G401 (cell line): ENCODE measurements around the gene CLASP1. TPM values are rescaled to one million over a fixed set of nuclear protein-coding genes. Genes with fewer than 3 reads are reported as not detected.
"Not testable (repeated sequence)": the region's sequence is repeated elsewhere in the genome, so short reads cannot be mapped to it uniquely, and the experiment has no call there.

Source experiments
- DNase-seq: peaks from one replicate; pipeline ENCODE4 v3.0.0-alpha.2; 2015; ENCODE audit warnings: low spot score
- in situ Hi-C: cut with HindIII; loops from 2 replicates; pipeline ENCODE4 v1.10.0; 2016; ENCODE audit warnings: low sequenced_read_pairs, mixed read lengths
- total RNA-seq: library from RNA; depleted of rRNA; stranded (reverse); fragments of >200 nt; shearing (Covaris generic); gene quantifications from 2 replicates; pipeline ENCODE4 v1.2.3, GENCODE V29; 2014

Gene CLASP1
- total RNA-seq, 1 experiment from 2014 or later: 22.0 TPM

- in situ Hi-C loops: no loop called here
Measured at GRCh38 chr2:121595012-121595891, 54.0 kb downstream of the CLASP1 start.

GRCh38 chr2:121591199-121591598, 58.1 kb downstream of the CLASP1 start:
- no peak for DNase-seq
- in situ Hi-C loops: no loop called here

More at GRCh38 chr2:121595012-121595891, 54.0 kb downstream of the CLASP1 start:
- no peak for DNase-seq

- DNase-seq: no peak
- in situ Hi-C loops: no loop called here
Measured at GRCh38 chr2:121588357-121588756, 60.9 kb downstream of the CLASP1 start.

GRCh38 chr2:121587131-121587530, 62.1 kb downstream of the CLASP1 start:
- no peak for DNase-seq
- in situ Hi-C loops: no loop called here

GRCh38 chr2:121584741-121585140, 64.5 kb downstream of the CLASP1 start:
- no peak for DNase-seq
- in situ Hi-C loops: no loop called here

GRCh38 chr2:121583555-121583954, 65.7 kb downstream of the CLASP1 start:
- in situ Hi-C loops: no loop called here
- DNase-seq: no peak

- in situ Hi-C loops: no loop called here
- DNase-seq: no peak
Measured at GRCh38 chr2:121582272-121582671, 67.0 kb downstream of the CLASP1 start.

GRCh38 chr2:121579309-121579708, 70.0 kb downstream of the CLASP1 start:
- peak; percentile 20 for DNase-seq
- in situ Hi-C loops: no loop called here

GRCh38 chr2:121577381-121577780, 71.9 kb downstream of the CLASP1 start:
- DNase-seq: no peak
- in situ Hi-C loops: no loop called here

GRCh38 chr2:121576263-121576662, 73.0 kb downstream of the CLASP1 start:
- in situ Hi-C loops: no loop called here
- DNase-seq: no peak

GRCh38 chr2:121575800-121576199, 73.5 kb downstream of the CLASP1 start:
- in situ Hi-C loops: no loop called here
- DNase-seq: no peak

- no peak for DNase-seq
- in situ Hi-C loops: no loop called here
Measured at GRCh38 chr2:121570667-121571055, 78.6 kb downstream of the CLASP1 start.

- no peak for DNase-seq
- in situ Hi-C loops: no loop called here
Measured at GRCh38 chr2:121570036-121570666, 79.1 kb downstream of the CLASP1 start.

GRCh38 chr2:121567957-121568409, 81.3 kb downstream of the CLASP1 start:
- in situ Hi-C loops: no loop called here
- DNase-seq: no peak

- DNase-seq: no peak
- in situ Hi-C loops: no loop called here
Measured at GRCh38 chr2:121567452-121567851, 81.8 kb downstream of the CLASP1 start.

GRCh38 chr2:121565389-121566250, 83.6 kb downstream of the CLASP1 start:
- in situ Hi-C loops: no loop called here
- DNase-seq: peak; percentile 62

- in situ Hi-C loops: no loop called here
- DNase-seq: no peak
Measured at GRCh38 chr2:121564905-121565304, 84.4 kb downstream of the CLASP1 start.

GRCh38 chr2:121563754-121564153, 85.5 kb downstream of the CLASP1 start:
- in situ Hi-C loops, DNase-seq: not testable (repeated sequence)

GRCh38 chr2:121562269-121563176, 86.7 kb downstream of the CLASP1 start:
- in situ Hi-C loops: no loop called here
- DNase-seq: peak; percentile 29
